Measurements from ENCODE around the gene LAMP5. TPM values are rescaled to one million over a fixed set of nuclear protein-coding genes. Genes with fewer than 3 reads are reported as not detected.

LAMP5 gene
- total RNA-seq, 1 donor from 2014 or later, result 1.6 TPM

DNA sequence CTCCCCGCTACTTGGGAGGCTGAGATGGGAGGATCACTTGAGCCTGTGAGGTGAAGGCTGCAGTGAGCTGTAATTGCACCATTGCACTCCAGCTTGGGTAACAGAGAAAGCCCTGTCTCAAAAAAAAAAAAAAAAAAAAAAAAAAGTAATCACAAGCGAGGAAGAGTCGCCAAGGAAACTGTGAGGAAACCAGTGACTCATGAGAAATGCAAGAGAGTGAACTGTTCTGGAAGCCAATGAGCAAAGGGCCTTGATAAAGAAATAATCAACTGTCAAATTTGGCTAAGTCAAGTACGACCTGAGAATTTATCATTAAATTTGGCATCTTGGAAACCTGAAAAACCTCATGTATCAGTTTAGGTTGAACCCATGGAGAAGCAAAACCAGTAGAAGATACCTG is 16.1 kb upstream of the LAMP5 start:
- ATAC-seq, result no peak
- DNase-seq (ENCODE audit: low spot score), result no peak
- intact Hi-C loops (cut with DNase I), result no loop called here

DNA sequence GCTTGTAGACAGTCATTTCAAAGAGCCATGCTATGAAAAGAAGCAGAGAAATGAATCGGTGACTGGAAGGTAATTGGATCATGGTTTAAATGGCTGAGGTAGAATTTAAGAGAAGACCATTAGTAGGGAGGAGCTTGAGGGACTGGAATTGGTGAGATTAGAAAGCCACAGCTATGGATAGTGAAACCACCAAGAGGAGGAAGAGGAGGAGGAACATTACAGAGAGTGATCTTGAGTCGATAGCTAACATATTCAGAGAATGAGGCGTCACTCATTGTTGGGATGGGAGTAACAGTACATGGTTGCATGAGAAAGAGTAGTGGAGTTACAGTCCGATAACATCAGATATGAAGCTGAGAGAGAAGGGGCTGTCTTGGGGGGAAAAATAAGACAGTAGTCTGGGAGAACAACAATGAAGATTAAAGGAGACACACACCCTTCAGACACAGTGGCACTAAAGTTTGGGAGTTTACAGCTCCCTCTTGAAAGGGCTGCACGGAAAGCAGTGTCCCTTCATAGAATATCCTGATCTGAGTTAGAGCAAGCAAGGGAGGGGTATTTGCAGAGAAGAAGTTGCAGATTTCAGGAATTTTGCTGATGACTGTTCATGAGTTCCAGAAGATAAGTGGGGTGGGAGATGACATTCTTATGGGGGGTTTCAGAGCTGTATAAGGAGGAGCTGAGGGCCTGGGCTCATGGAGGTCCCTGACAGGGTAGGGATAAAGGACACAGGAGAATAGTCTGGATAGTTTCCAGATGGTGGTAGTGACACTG is 15.1 kb upstream of the LAMP5 start:
- DNase-seq (ENCODE audit: low spot score), result no peak
- intact Hi-C loops (cut with DNase I), result no loop called here
- no peak for ATAC-seq

DNA sequence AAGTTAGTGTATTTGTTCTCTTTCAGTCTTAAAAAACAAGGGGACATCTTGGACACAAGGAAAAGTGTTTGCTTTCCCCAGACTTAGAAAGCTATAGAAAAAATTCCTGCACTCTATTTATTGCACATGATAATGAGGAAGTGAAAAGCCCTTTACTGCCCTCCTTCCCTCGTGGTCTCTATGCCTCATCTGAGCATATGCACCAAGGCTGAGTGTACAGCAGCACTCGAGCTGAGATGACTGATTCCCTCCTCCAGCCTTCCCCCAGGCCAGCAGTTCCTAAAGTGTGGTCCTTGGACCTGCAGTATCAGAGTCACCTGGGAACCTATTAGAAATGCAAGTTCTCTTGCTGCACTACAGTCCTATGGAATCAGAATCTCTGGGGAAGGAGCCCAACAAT is 14.3 kb upstream of the LAMP5 start:
- intact Hi-C loops (cut with DNase I), result no loop called here
- DNase-seq (ENCODE audit: low spot score), result no peak
- peak; percentile 46 for ATAC-seq

DNA sequence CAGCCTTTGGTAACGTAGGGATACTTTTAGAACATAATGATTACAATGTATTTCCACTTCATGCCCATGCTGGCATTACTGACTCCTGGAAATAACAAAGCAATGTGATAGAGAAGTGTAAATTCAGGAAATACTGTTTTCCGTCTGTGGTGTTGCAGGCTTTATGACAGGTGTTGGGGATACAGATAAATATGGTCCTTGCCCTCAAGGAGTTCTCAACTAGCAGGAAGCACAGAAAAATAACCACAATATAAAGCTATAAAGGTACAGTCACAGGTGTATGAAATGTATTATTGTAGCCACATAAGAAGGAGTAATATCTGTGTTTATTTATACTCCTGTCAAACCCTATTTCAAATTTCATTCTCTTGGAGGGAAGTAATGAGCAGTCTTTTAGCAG is 12.9 kb upstream of the LAMP5 start:
- intact Hi-C loops (cut with DNase I), result no loop called here
- ATAC-seq, result no peak
- DNase-seq (ENCODE audit: low spot score), result no peak

DNA sequence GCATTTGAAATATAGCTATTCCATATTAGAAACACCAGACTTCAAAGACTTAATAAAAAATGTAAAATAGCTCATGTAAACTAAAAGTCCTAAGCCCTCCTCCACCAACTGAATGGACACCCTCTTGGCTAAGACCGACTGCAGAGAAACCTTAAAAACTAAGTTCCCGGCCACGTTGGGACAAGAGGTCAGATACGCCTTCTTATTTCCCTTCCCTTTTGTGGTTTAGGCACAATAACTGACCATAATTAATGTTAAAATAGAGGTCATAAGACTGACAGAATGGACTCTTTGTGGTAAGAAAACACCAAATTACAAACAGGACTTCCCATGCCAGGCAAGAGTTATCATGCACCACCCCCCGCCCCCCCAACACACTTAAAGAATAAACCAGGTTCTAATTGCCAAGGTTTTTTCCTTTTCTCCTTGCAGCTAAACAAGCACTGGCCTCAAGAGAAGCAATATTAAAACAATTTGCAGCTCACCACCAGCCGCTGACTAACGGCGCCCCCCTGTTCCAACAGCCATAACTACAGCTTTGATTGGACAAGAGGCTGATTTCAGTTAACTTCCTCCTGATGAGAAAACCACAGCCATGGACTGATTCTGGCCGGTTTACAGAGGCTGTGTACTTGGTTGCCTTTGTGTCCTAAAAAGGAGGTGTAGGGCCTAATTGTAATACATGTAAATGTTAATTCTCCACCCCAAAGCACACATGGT is 10.7 kb upstream of the LAMP5 start:
- intact Hi-C loops (cut with DNase I), result no loop called here
- peak; percentile 53 for ATAC-seq
- no peak for DNase-seq (ENCODE audit: low spot score)

DNA sequence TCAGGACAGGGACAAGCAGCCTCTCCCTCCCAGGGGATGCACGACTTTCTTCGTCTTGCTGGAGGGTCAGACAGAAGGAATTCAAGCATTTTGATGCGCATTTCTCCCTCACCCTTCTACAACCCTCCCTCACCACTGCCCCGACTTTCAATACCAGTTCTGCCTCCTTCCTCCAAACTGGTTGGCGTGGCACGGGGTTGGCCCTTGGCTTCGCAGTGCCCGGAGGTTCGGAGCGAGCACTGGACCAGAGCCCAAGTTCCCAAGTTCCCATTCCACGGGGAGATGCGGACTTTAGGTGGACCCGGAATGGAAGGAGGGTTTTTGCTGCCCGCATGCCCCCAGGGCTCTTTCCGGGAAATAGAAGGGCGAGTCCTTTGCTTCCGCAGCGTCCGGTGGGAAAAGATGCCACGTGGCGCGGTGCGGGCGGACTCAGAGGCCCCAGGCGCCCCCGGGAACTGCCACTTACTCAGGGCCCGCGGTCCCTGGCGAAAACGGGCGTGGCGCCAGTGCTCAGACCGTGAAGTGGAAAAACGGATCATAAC is 8.0 kb upstream of the LAMP5 start:
- ATAC-seq (peak; percentile 29), DNase-seq (ENCODE audit: low spot score) (no peak)
- intact Hi-C loops (cut with DNase I), result no loop called here

DNA sequence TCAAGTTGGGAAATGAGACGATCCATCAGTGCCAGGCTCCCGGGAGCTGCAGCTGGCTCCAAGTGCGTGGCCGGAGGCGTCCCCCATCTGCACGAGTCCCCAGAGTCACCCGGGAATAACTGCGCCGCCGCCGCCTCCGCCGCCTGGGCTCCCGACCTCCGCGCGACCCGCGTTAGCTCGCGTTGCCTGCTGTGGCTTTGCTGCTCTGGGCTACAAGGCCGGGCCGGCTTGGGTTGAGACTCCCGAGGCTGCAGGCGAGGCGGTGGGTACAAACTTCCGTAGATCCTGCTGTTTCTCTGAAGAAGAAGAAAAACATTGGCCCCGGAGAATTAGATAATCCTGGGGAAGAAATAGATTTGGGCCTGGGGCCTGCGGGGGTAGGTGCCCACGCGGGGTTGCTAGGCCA is 7.4 kb upstream of the LAMP5 start:
- DNase-seq (ENCODE audit: low spot score) (no peak), ATAC-seq (no peak)
- intact Hi-C loops (cut with DNase I), result no loop called here

DNA sequence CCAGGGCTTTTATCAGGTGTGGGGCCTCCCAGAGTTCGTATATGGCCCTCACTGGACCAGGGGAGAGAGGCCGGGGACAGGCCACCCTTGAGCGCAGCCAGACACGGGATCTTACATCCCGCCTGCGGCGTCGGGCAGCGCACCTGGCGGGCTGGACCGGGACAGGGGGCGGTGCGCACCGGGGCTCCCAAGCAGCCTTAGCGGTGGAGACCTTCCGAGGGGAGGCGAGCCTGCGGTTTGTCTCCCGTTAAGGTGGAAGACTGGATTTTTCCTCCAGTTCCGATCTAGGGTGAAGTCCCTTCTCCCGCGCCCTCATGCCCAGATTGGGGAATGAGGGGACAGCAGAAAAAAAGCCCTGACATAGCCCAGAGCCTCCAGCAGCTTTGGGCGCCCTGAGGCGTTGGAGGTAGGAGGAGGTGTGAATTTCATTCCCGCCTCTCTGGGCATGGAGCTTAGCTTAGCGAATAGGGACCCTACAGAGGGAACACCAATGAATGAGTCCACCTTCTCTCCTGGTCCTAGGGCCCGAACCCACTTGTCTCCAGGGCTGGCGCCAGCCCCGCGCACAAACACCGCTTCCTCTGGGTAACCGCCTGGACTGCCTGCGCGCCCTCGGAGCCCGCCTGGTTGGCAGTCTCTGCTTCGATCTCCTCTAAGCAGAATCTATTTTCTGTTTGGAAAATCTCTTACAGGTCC is 6.7 kb upstream of the LAMP5 start:
- DNase-seq (ENCODE audit: low spot score), result no peak
- intact Hi-C loops (cut with DNase I), result no loop called here
- ATAC-seq, result no peak

DNA sequence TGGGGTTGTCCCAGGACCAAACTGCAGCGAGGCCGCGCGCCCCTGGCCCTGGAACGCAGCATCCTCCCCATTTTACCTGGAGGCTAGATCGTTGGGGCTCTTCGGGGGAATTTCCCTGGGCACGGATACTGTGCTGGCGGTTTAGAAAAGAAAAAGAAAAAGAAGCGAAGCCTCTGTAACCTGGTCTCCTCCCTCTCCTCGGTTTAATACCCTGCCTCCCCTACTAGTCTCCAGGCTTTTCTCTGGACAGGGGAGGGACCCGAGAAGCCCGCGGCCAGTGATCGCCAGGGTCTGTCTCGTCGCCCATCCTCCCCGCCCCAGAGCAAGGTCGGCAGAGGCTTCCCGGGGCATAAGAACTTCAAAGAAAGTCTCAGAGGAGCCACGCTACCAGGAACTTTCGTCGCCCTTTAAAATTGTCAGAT is 6.1 kb upstream of the LAMP5 start:
- no peak for ATAC-seq
- intact Hi-C loops (cut with DNase I), result no loop called here
- no peak for DNase-seq (ENCODE audit: low spot score)

DNA sequence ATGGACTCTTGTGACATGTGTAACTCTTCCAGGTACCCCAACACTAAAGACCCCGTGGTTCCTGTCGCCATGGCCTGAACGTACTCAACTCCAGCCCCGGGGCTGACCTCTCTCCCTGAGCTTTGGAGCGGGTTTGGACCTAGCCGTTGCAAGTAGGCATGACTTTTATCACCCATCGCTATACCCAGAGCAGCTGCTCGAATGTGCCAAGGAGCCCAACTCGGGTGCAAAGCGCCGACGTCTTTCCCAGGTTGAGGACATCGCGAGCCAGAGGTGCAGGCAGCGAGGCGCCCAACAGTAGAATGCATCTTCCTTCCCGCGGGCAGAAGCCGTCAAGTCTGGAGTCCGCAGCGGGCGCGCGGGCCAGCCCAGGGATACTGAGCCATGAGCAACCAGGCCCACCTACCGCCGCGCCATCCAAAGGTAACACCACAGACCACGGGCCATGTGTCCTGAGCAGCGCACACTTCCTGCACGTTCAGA is 5.7 kb upstream of the LAMP5 start:
- ATAC-seq, result no peak
- intact Hi-C loops (cut with DNase I), result no loop called here
- no peak for DNase-seq (ENCODE audit: low spot score)

DNA sequence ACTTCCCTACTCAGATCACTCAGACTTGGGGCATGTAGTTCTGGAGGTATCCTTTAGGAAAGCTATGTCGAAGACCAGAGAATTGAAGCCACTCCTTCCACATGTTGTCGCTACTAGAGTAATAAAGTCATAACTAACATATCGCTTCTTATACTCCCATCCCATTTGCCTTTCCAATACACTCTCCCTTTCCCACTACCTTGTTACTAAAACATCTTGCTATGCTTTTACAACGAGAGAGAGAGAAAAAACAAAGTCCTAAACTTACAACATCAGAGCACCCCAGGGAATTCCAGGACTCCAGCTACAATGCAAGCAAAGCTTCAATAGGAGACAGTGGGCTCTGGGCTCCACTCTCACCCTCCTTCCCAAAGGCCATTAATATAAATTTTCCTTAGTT is 5.1 kb upstream of the LAMP5 start:
- DNase-seq (ENCODE audit: low spot score) (no peak), ATAC-seq (no peak)
- intact Hi-C loops (cut with DNase I), result no loop called here

DNA sequence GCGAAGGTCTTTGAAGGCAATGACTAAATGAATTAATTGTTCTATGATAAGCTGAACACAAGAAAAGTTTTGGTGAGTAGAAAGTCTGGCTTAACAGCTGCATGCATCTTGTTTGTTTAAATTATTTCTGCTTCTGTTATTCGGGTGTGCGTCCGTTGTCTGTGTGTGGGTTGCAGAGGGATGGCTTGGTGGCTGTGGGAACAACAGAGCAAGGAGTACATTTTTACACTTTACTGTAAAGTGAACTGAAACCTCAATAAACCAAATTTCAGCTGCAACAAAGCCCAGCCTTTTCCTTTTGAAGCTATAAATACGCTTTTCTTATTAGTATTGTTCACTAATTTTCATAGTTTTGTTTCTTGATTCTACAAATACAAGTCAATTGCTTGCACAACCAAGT is 3.5 kb upstream of the LAMP5 start:
- ATAC-seq (no peak), DNase-seq (ENCODE audit: low spot score) (no peak)
- intact Hi-C loops (cut with DNase I), result no loop called here

DNA sequence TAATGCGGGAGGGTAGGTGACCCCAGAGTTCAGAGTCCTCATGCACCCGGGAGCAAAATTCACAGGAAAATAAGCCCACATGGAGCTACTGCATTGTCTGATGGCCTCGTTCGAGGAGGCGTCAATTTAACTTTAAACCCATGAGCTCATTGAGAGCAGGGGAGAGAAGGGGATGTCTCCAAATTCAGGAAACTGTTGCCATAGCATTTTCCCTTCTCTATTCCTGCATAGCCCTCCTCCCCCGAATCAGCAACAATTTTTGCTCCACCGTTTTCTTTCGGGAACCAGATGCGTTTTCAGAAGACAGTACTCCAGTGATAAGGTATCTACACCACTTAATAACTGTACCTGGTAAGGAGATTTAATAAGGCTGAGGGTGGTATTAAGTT is 324 bp upstream of the LAMP5 start:
- intact Hi-C loops (cut with DNase I), result no loop called here
- DNase-seq (ENCODE audit: low spot score), result no peak
- ATAC-seq, result no peak

DNA sequence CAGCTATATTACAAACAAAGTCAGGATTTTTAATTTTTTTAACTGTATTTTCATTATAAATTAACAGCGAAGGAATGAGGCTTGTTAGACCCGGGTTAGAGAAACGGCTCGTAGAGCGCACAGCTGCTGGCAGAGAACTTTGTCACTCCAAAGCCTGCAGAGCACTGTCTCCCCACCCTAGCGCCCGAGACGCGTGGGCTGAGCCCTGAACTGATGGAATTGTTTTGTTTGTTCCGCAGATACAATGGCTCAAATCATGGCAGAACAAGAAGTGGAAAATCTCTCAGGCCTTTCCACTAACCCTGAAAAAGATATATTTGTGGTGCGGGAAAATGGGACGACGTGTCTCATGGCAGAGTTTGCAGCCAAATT is 810 bp downstream of the LAMP5 start:
- ATAC-seq (peak; percentile 38), DNase-seq (ENCODE audit: low spot score) (no peak)
- intact Hi-C loops (cut with DNase I), result no loop called here

DNA sequence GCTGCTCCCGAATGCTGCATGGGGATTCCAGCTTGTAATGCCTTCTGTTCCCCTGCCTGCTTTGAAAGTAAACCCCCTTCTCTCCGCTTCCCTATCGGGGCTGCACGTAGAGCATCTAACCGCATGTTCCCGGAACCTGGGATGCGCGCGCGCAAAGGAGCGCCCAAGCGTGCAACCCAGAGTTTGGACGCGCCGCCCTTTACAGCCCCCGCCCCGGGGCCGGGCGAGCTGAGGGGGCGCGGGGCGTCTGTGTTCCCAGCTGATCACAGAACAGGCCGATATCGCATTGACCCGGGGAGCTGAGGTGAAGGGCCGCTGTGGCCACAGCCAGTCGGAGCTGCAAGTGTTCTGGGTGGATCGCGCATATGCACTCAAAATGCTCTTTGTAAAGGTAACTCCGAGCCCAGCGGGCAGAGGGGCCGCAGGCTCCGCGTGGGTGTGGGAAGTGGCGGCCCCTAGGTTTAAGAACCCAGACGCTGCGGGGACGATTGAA is 1.4 kb downstream of the LAMP5 start:
- DNase-seq (ENCODE audit: low spot score), result no peak
- no peak for ATAC-seq
- intact Hi-C loops (cut with DNase I), result no loop called here

DNA sequence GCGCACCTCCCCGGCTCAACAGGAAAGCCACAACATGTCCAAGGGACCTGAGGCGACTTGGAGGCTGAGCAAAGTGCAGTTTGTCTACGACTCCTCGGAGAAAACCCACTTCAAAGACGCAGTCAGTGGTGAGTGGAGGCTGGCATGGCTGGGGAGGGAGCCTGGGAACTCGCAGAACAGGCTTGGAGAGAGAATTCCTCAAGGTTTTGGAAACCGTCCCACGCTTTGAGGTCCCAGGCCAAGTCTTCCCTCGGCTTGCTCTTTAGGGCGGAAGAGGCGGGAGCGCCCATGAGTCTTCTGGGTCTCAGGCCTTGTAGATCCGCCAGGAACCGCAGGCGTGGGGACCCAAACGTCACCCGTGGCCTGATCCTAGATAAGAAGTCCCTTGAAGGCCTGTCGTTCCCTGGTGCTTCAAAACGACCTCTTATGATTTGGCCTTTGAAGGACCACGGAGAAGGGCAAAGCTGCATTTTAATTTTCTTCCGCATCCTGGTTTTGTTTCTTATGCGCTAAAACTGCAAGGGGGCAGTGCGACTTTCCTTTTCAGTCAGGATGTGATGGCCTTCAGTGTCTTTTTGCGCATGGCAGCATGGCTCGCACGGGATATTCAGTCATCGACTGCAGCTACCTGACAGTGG is 2.0 kb downstream of the LAMP5 start:
- no peak for ATAC-seq
- intact Hi-C loops (cut with DNase I), result no loop called here
- DNase-seq (ENCODE audit: low spot score), result no peak

DNA sequence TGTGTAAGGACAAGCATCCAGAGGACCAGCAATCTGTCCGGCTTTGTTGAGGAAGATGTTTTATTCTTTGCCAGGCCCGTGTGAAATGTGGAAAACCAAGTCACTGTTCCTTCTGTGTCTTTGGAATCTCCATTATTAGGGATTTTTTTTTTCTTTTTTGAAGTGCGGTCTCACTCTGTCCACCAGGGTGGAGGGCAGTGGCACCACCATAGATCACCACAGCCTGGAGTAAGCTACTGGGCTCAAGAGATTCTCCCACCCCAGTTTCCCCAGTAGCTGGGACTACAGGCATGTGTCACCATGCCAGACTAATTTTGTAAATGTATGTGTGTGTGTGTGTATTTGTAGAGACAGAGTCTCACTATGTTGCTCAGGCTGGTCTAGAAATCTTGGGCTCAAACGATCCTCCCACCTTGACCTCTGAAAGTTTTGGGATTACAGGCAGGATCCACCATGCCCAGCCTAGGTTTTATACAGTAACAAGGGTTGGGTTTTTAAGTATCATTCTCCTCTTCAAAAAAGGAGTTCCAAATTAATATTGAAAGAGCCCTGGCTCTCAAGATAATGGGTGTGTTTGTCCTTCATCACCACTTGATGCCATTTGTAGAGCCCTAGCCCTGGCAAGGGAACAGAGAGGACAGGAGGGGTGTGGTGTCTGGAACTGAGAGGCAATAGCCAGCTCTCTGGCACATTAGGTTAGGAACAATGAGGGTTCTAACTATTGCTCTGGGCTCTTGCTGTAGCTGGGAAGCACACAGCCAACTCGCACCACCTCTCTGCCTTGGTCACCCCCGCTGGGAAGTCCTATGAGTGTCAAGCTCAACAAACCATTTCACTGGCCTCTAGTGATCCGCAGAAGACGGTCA is 3.1 kb downstream of the LAMP5 start:
- intact Hi-C loops (cut with DNase I), result no loop called here
- no peak for ATAC-seq
- DNase-seq (ENCODE audit: low spot score), result no peak

DNA sequence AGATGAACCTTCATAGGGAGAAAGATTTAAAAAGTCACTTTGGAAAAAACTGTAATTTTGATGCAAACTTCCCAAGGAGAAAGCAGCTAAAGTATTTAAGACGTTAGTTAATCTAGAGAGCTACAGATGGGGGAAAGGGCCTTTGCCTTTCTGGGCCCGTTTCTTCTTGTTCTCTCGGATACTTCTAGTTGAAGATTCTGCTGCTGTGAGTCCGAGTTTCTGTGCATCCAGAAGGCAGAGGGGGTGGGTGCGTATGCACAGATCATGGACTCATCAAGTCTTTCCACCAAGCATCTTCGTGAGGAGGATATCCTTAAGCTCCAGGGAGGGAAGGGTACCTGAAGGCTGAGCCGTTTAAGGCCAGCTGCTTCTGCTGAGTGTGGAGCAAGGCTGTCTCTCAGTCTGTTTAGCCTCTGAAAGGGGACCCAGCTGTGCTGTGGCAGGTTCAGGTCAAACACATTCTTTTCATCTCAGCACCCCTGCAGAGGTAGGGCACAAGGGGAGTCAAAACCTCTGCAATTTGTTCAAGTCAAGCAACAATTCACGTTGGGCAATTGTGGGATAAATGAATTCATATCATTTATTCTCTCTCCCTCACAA is 4.3 kb downstream of the LAMP5 start:
- ATAC-seq (no peak), DNase-seq (ENCODE audit: low spot score) (no peak)
- intact Hi-C loops (cut with DNase I), result no loop called here
